OCI-LY7 (cell line): ENCODE data around the gene EPHB1.

ENCODE experiments used
- CTCF ChIP-seq: fragments of 200-600 bp; sonication (generic); conservative IDR thresholded peaks from 2 replicates; pipeline ENCODE4 v1.5.1; 2014; ENCODE audit warnings: mild to moderate bottlenecking, antibody characterized with exemption, low read length, moderate library complexity, mixed read lengths
- EZH2phosphoT487 ChIP-seq: fragments of 200-600 bp; sonication (generic); IDR thresholded peaks from 2 replicates; pipeline ENCODE4 v1.6.1; 2018; ENCODE audit warnings: low read depth, borderline replicate concordance, mild to moderate bottlenecking, mixed run types, antibody characterized with exemption, low read length, moderate library complexity, mixed read lengths

DNA sequence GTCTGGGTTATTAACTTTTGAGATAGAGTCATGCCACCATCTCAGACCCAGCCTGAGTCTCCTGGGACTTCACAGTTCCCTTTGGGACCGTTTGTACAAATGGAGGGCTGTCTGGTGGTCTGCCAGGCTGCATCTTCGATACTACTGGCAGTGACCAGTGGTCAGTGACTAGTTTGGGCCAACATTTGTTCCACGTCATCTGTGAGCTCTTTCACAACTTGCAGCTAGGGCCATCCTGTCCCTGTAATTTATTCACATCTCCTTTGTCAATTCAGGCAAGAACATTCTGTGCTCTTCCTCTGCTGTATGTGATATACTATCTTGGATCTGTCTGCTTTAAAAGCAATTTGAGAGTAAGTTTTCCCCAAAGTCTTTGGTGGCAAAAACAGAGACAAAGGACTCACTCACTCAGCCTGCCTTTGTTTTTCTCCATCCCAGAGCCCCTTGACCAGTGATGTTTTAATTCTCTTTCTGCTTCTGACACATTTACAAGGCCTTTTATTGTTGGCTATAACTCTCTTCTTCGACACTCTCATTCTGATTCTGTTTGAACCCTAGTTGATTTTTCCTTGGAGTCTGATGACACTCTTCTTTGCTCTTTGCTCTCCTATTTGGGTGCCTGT lies 353.4 kb downstream of the EPHB1 start:
- TF ChIP-seq EZH2phosphoT487 (no peak), CTCF (no peak)
